H9 (cell line): ENCODE data around the gene TCF21. TPM values are rescaled to one million over a fixed set of nuclear protein-coding genes. Genes with fewer than 3 reads are reported as not detected.

Experiments
- DNase-seq: peaks from one replicate; pipeline ENCODE4 v3.0.0-alpha.2; 2017
- H2AFZ ChIP-seq: one replicate; pipeline ENCODE4 v1.6.1; 2013; ENCODE audit warnings: mild to moderate bottlenecking, low read length, control low read depth, moderate library complexity
- H2AK5ac ChIP-seq: 2 replicates; pipeline ENCODE4 v1.6.1; 2013; ENCODE audit warnings: low read length, control low read depth, mixed read lengths; ENCODE audit not compliant: insufficient read length
- H2BK120ac ChIP-seq: one replicate; pipeline ENCODE4 v1.6.1; 2013; ENCODE audit warnings: low read depth, mild to moderate bottlenecking, low read length, control low read depth, inconsistent platforms; ENCODE audit not compliant: poor library complexity, severe bottlenecking
- H2BK12ac ChIP-seq: 2 replicates; pipeline ENCODE4 v1.6.1; 2013; ENCODE audit warnings: low read length, control low read depth, mixed read lengths, low read depth; ENCODE audit not compliant: insufficient read length
- H2BK15ac ChIP-seq: 2 replicates; pipeline ENCODE4 v1.6.1; 2013; ENCODE audit warnings: low read depth, low read length, control low read depth
- H2BK20ac ChIP-seq: one replicate; pipeline ENCODE4 v1.6.1; 2013; ENCODE audit warnings: low read depth, mild to moderate bottlenecking, low read length, control low read depth, inconsistent platforms; ENCODE audit not compliant: poor library complexity, severe bottlenecking
- H2BK5ac ChIP-seq: 2 replicates; pipeline ENCODE4 v1.6.1; 2013; ENCODE audit warnings: low read length, control low read depth, mixed read lengths; ENCODE audit not compliant: insufficient read length
- H3K14ac ChIP-seq: 2 replicates; pipeline ENCODE4 v1.6.1; 2013; ENCODE audit warnings: low read length, control low read depth; ENCODE audit not compliant: insufficient read depth
- H3K18ac ChIP-seq: 2 replicates; pipeline ENCODE4 v1.6.1; 2013; ENCODE audit warnings: low read depth, mild to moderate bottlenecking, mixed read lengths, low read length, control low read depth; ENCODE audit not compliant: insufficient read length
- H3K23ac ChIP-seq: 2 replicates; pipeline ENCODE4 v1.6.1; 2013; ENCODE audit warnings: low read length, control low read depth, mixed read lengths, low read depth; ENCODE audit not compliant: insufficient read length
- H3K23me2 ChIP-seq: 2 replicates; pipeline ENCODE4 v1.6.1; 2013; ENCODE audit warnings: low read depth, mild to moderate bottlenecking, mixed read lengths, low read length, control low read depth; ENCODE audit not compliant: insufficient read length, poor library complexity, severe bottlenecking
- H3K27ac ChIP-seq: 2 replicates; pipeline ENCODE4 v1.5.1; 2013; ENCODE audit warnings: low read length, control low read depth, mixed read lengths, low read depth; ENCODE audit not compliant: insufficient read length
- H3K27me3 ChIP-seq: 2 replicates; pipeline ENCODE4 v1.6.1; 2013; ENCODE audit warnings: low read length, control low read depth, inconsistent platforms; ENCODE audit not compliant: insufficient read depth
- H3K4ac ChIP-seq: 2 replicates; pipeline ENCODE4 v1.6.1; 2013; ENCODE audit warnings: low read depth, mild to moderate bottlenecking, control low read depth, inconsistent platforms, low read length, moderate library complexity
- H3K4me1 ChIP-seq: 2 replicates; pipeline ENCODE4 v1.6.1; 2013; ENCODE audit warnings: low read length, control low read depth, inconsistent platforms; ENCODE audit not compliant: insufficient read depth
- H3K4me2 ChIP-seq: 2 replicates; pipeline ENCODE4 v1.6.1; 2013; ENCODE audit warnings: low read length, control low read depth, mixed read lengths; ENCODE audit not compliant: insufficient read length, insufficient read depth
- H3K56ac ChIP-seq: 2 replicates; pipeline ENCODE4 v1.6.1; 2013; ENCODE audit warnings: low read depth, mild to moderate bottlenecking, mixed read lengths, low read length, control low read depth; ENCODE audit not compliant: insufficient read length
- H3K79me1 ChIP-seq: 2 replicates; pipeline ENCODE4 v1.6.1; 2013; ENCODE audit warnings: low read depth, mild to moderate bottlenecking, moderate library complexity, low read length, control low read depth, inconsistent platforms; ENCODE audit not compliant: insufficient read depth, poor library complexity, severe bottlenecking
- H3K79me2 ChIP-seq: 2 replicates; pipeline ENCODE4 v1.6.1; 2013; ENCODE audit warnings: low read length, control low read depth, inconsistent platforms; ENCODE audit not compliant: insufficient read depth
- H3K9ac ChIP-seq: 2 replicates; pipeline ENCODE4 v1.6.1; 2013; ENCODE audit warnings: low read length, control low read depth, mixed read lengths; ENCODE audit not compliant: insufficient read length; ENCODE audit errors: extremely low read depth
- H3K9me3 ChIP-seq: one replicate; pipeline ENCODE4 v1.6.1; 2013; ENCODE audit warnings: low read depth, low read length, inconsistent platforms; ENCODE audit not compliant: control insufficient read depth
- H3T11ph ChIP-seq: one replicate; pipeline ENCODE4 v1.6.1; 2013; ENCODE audit warnings: mild to moderate bottlenecking, low read length, control low read depth, inconsistent platforms
- H4K20me1 ChIP-seq: one replicate; pipeline ENCODE4 v1.6.1; 2013; ENCODE audit not compliant: control insufficient read depth, insufficient read length, insufficient read depth
- H4K5ac ChIP-seq: 2 replicates; pipeline ENCODE4 v1.6.1; 2013; ENCODE audit warnings: low read depth, mild to moderate bottlenecking, mixed read lengths, low read length, control low read depth; ENCODE audit not compliant: insufficient read length
- H4K8ac ChIP-seq: replicated peaks from 2 replicates; pipeline ENCODE4 v1.6.1; 2013; ENCODE audit warnings: low read length, control low read depth, mixed read lengths, low read depth; ENCODE audit not compliant: insufficient read length
- H4K91ac ChIP-seq: 2 replicates; pipeline ENCODE4 v1.6.1; 2013; ENCODE audit warnings: low read depth, mild to moderate bottlenecking, moderate library complexity, mixed read lengths, low read length, control low read depth; ENCODE audit not compliant: insufficient read length
- H3K27ac Mint-ChIP-seq, 3 experiments: 2 replicates in 2 of 3; 3 replicates in 1 of 3; pipeline ENCODE4 v1.8.0; 2020 to 2021; ENCODE audit warnings: mixed read lengths in 3 of 3, mild to moderate bottlenecking in 1 of 3, moderate library complexity in 1 of 3
- H3K27me3 Mint-ChIP-seq: 2 replicates; pipeline ENCODE4 v1.8.0; 2021; ENCODE audit warnings: low read depth, mild to moderate bottlenecking, moderate library complexity, mixed read lengths
- H3K36me3 Mint-ChIP-seq, 3 experiments: 2 replicates in 2 of 3; 3 replicates in 1 of 3; pipeline ENCODE4 v1.8.0; 2020 to 2021; ENCODE audit warnings: low read depth in 3 of 3, mixed read lengths in 3 of 3; ENCODE audit not compliant: insufficient read depth in 1 of 3
- H3K4me1 Mint-ChIP-seq, 2 experiments: 2 replicates each; pipeline ENCODE4 v1.8.0; 2020; ENCODE audit warnings: mixed read lengths in 2 of 2
- H3K4me3 Mint-ChIP-seq, 2 experiments: 2 replicates in 1 of 2; 3 replicates in 1 of 2; pipeline ENCODE4 v1.8.0; 2020 to 2021; ENCODE audit warnings: mild to moderate bottlenecking in 2 of 2, mixed read lengths in 2 of 2, moderate library complexity in 1 of 2
- H3K9me3 Mint-ChIP-seq, 2 experiments: 2 replicates in 1 of 2; 3 replicates in 1 of 2; pipeline ENCODE4 v1.8.0; 2020; ENCODE audit warnings: mild to moderate bottlenecking in 2 of 2, mixed read lengths in 2 of 2, moderate library complexity in 1 of 2
- CTCF ChIP-seq: fragments of 200-600 bp; sonication (generic); conservative IDR thresholded peaks from 3 replicates; pipeline ENCODE4 v1.8.0; 2021; ENCODE audit warnings: antibody characterized with exemption, mild to moderate bottlenecking
- WGBS: extraction: QIAGEN DNeasy Blood & Tissue Kit; methylation state at CpG from one replicate; pipeline ENCODE4 v1.1.7; 2013; ENCODE audit warnings: missing lambda C conversion rate, low lambda C conversion rate, mixed read lengths; ENCODE audit not compliant: insufficient read length; ENCODE audit errors: extremely low coverage; 5-methylcytosine and 5-hydroxymethylcytosine counted together
- total RNA-seq: library from RNA; stranded (reverse); gene quantifications from 2 replicates; pipeline ENCODE4 v1.2.1, GENCODE V29; 2021

The TCF21 gene
- total RNA-seq, 1 experiment from 2014 or later = not detected

- Histone ChIP-seq H2BK12ac (no peak overlapping the region), H3K56ac (no peak overlapping the region), H2AFZ (no peak overlapping the region), H3K4me1 (no peaks in the 10 kb centered on the region), H3K4me2 (no peak overlapping the region), H4K5ac (no peak overlapping the region), H4K20me1 (no peaks in the 10 kb centered on the region), H3K18ac (no peak overlapping the region), H3K23ac (no peak overlapping the region), H2BK5ac (no peak overlapping the region), H4K91ac (no peak overlapping the region), H2BK15ac (no peak overlapping the region), H3K9ac (no peak overlapping the region), H3K4ac (no peak overlapping the region), H3K14ac (no peak overlapping the region), H3K79me2 (no peaks in the 10 kb centered on the region), H3T11ph (no peak overlapping the region), H2BK20ac (no peak overlapping the region), H3K9me3 (no peaks in the 10 kb centered on the region), H3K23me2 (no peaks in the 10 kb centered on the region), H3K27me3 (no peaks in the 10 kb centered on the region), H3K79me1 (no peaks in the 10 kb centered on the region), H4K8ac (no peak overlapping the region), H2BK120ac (no peak overlapping the region), H2AK5ac (no peak overlapping the region), H3K27ac (no peak overlapping the region)
- H3K27me3 Mint-ChIP-seq = peaks cover 4% of the 10 kb centered on the region; the same call in 1 of the 2 replicates
- peaks cover 0 to 5% (median 3%) of the 10 kb centered on the region in 3 experiments; a peak in 3 of 7 replicates for H3K36me3 Mint-ChIP-seq
- TF ChIP-seq CTCF = no peak
- WGBS = no CpG with 5 or more reads among the region's 1 CpG
- no peaks in the 10 kb centered on the region for H3K4me1 Mint-ChIP-seq
- peaks cover 3% of the 10 kb centered on the region in 2 experiments; a peak in 1 of 5 replicates for H3K9me3 Mint-ChIP-seq
- H3K27ac Mint-ChIP-seq = no peak overlapping the region
- H3K4me3 Mint-ChIP-seq = no peak overlapping the region
- DNase-seq = no peak
Measured at GRCh38 chr6:133906050-133906449, 17.1 kb downstream of the TCF21 start.
